ENCODE data around the gene PEX26. TPM values are rescaled to one million over a fixed set of nuclear protein-coding genes. Genes with fewer than 3 reads are reported as not detected.
A peak's percentile ranks its signal among the peaks of the same experiment; 100 is the strongest.

The PEX26 gene
- total and polyA plus RNA-seq, 2 of the 13 experiments (the other 11 are each of a cell fraction or from before 2014, with no cell fraction given) = 10.6 to 25.1 TPM

DNA sequence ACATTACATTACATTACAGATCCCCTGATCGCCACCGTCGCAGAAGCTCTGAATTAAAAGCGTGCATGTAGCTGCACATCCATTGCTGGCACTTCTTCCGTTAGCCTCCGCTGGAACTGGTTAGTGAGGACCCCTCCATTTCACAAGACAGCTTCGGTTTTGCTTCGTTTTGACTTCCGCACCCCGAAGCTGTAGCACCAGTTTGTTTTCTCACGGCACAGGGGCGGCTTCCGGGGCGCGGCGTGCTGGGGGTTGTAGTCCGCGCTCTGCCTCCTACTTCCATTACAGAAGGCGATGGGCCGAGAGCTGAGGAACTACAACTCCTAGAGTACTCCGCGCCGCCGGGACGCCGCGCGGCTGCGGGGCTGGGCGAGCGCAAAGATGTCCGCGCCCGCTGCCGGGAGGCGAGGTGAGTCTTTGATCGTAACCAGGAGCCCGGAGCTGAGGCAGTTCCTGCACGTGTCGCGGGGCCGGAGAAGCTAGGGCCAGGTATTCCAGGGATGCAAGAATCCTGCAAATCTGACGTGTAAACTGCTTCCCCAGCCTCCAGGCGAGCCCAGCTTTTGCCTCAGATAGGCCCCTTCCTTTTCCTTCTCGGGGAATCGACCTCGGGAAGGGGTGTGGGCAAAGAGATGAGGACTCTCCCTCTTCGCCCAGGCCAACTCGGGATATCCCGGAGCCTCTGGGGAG is at the start of gene PEX26 (continued):
- TF ChIP-seq, protein P1, sequence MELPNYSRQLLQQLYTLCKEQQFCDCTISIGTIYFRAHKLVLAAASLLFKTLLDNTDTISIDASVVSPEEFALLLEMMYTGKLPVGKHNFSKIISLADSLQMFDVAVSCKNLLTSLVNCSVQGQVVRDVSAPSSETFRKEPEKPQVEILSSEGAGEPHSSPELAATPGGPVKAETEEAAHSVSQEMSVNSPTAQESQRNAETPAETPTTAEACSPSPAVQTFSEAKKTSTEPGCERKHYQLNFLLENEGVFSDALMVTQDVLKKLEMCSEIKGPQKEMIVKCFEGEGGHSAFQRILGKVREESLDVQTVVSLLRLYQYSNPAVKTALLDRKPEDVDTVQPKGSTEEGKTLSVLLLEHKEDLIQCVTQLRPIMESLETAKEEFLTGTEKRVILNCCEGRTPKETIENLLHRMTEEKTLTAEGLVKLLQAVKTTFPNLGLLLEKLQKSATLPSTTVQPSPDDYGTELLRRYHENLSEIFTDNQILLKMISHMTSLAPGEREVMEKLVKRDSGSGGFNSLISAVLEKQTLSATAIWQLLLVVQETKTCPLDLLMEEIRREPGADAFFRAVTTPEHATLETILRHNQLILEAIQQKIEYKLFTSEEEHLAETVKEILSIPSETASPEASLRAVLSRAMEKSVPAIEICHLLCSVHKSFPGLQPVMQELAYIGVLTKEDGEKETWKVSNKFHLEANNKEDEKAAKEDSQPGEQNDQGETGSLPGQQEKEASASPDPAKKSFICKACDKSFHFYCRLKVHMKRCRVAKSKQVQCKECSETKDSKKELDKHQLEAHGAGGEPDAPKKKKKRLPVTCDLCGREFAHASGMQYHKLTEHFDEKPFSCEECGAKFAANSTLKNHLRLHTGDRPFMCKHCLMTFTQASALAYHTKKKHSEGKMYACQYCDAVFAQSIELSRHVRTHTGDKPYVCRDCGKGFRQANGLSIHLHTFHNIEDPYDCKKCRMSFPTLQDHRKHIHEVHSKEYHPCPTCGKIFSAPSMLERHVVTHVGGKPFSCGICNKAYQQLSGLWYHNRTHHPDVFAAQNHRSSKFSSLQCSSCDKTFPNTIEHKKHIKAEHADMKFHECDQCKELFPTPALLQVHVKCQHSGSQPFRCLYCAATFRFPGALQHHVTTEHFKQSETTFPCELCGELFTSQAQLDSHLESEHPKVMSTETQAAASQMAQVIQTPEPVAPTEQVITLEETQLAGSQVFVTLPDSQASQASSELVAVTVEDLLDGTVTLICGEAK (IDR thresholded peaks at IDR 0.05) = no peak
- TF ChIP-seq, protein P1 (CRISPR knock-in tag; IDR thresholded peaks at IDR 0.05) = no peak; the same call in 1 of the 2 replicates
- TF ChIP-seq ZNF780A (CRISPR knock-in tag; IDR thresholded peaks at IDR 0.05) = no peak
- no peak for TF ChIP-seq BORCS8-MEF2B (CRISPR knock-in tag; IDR thresholded peaks at IDR 0.05)
- no peak for TF ChIP-seq HHEX (CRISPR knock-in tag; IDR thresholded peaks at IDR 0.05)
- TF ChIP-seq ZNF180 (CRISPR knock-in tag; IDR thresholded peaks at IDR 0.05; ENCODE audit: borderline replicate concordance, low read depth) = no peak
- TF ChIP-seq, protein P2, sequence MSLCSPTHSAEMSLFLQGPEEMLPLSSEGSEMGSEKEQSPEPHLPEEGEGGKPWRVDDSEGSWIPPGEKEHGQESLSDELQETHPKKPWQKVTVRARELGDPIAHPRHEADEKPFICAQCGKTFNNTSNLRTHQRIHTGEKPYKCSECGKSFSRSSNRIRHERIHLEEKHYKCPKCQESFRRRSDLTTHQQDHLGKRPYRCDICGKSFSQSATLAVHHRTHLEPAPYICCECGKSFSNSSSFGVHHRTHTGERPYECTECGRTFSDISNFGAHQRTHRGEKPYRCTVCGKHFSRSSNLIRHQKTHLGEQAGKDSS (CRISPR knock-in tag; IDR thresholded peaks at IDR 0.05; ENCODE audit: borderline replicate concordance, low read depth) = no peak; the same call in 1 of the 2 replicates
- TF ChIP-seq, protein P3, sequence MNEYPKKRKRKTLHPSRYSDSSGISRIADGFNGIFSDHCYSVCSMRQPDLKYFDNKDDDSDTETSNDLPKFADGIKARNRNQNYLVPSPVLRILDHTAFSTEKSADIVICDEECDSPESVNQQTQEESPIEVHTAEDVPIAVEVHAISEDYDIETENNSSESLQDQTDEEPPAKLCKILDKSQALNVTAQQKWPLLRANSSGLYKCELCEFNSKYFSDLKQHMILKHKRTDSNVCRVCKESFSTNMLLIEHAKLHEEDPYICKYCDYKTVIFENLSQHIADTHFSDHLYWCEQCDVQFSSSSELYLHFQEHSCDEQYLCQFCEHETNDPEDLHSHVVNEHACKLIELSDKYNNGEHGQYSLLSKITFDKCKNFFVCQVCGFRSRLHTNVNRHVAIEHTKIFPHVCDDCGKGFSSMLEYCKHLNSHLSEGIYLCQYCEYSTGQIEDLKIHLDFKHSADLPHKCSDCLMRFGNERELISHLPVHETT (CRISPR knock-in tag; conservative IDR thresholded peaks at IDR 0.05) = peak; percentile 24; the same call in 1 of the 2 replicates
- no peak for TF ChIP-seq PTBP1 (IDR thresholded peaks at IDR 0.05; ENCODE audit: low read depth, low read length, poor library complexity, severe bottlenecking)
- no peak for TF ChIP-seq ARNTL (CRISPR knock-in tag; IDR thresholded peaks at IDR 0.05)
- TF ChIP-seq, protein P4, sequence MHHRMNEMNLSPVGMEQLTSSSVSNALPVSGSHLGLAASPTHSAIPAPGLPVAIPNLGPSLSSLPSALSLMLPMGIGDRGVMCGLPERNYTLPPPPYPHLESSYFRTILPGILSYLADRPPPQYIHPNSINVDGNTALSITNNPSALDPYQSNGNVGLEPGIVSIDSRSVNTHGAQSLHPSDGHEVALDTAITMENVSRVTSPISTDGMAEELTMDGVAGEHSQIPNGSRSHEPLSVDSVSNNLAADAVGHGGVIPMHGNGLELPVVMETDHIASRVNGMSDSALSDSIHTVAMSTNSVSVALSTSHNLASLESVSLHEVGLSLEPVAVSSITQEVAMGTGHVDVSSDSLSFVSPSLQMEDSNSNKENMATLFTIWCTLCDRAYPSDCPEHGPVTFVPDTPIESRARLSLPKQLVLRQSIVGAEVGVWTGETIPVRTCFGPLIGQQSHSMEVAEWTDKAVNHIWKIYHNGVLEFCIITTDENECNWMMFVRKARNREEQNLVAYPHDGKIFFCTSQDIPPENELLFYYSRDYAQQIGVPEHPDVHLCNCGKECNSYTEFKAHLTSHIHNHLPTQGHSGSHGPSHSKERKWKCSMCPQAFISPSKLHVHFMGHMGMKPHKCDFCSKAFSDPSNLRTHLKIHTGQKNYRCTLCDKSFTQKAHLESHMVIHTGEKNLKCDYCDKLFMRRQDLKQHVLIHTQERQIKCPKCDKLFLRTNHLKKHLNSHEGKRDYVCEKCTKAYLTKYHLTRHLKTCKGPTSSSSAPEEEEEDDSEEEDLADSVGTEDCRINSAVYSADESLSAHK (CRISPR knock-in tag; IDR thresholded peaks at IDR 0.05; ENCODE audit: borderline replicate concordance) = no peak
- peak; percentile 50; the same call in 1 of the 2 replicates for TF ChIP-seq SIN3B (IDR thresholded peaks at IDR 0.05; ENCODE audit: low read length)
- no peak for TF ChIP-seq BRCA1 (CRISPR knock-in tag; IDR thresholded peaks at IDR 0.05)
- peak; percentile 81; the same call in 1 of the 2 replicates for TF ChIP-seq ZNF335 (CRISPR knock-in tag; IDR thresholded peaks at IDR 0.05)
- TF ChIP-seq ZNF816 (CRISPR knock-in tag; IDR thresholded peaks at IDR 0.05; ENCODE audit: borderline replicate concordance) = no peak
